ENCODE measurements around the gene HTRA1. TPM values are rescaled to one million over a fixed set of nuclear protein-coding genes. Genes with fewer than 3 reads are reported as not detected.

Gene HTRA1
- total RNA-seq, 1 donor from 2014 or later, result 1,546 TPM

GRCh38 chr10:122550427-122550826, 89.1 kb downstream of the HTRA1 start:
- Mint-ChIP-seq H3K4me3 (ENCODE audit: unreplicated experiment) (no peak overlapping the region), H3K27me3 (ENCODE audit: unreplicated experiment) (peaks cover 1% of the 10 kb centered on the region), H3K4me1 (ENCODE audit: unreplicated experiment) (no peaks in the 10 kb centered on the region), H3K36me3 (ENCODE audit: unreplicated experiment) (no peaks in the 10 kb centered on the region), H3K27ac (ENCODE audit: unreplicated experiment) (no peak overlapping the region), H3K9me3 (ENCODE audit: unreplicated experiment) (no peaks in the 10 kb centered on the region)
- TF ChIP-seq CTCF (IDR thresholded peaks at IDR 0.05), result no peak
- DNase-seq (ENCODE audit: extremely low spot score, unreplicated experiment), result no peak

- H3K4me1 Mint-ChIP-seq (ENCODE audit: unreplicated experiment), result no peaks in the 10 kb centered on the region
- no peaks in the 10 kb centered on the region for H3K36me3 Mint-ChIP-seq (ENCODE audit: unreplicated experiment)
- H3K9me3 Mint-ChIP-seq (ENCODE audit: unreplicated experiment), result no peaks in the 10 kb centered on the region
- DNase-seq (ENCODE audit: extremely low spot score, unreplicated experiment), result no peak
- no peak for TF ChIP-seq CTCF (IDR thresholded peaks at IDR 0.05)
- no peak overlapping the region for H3K27ac Mint-ChIP-seq (ENCODE audit: unreplicated experiment)
- peaks cover 2% of the 10 kb centered on the region for H3K27me3 Mint-ChIP-seq (ENCODE audit: unreplicated experiment)
- H3K4me3 Mint-ChIP-seq (ENCODE audit: unreplicated experiment), result no peak overlapping the region
Measured at GRCh38 chr10:122550983-122551382, 89.6 kb downstream of the HTRA1 start.

- Mint-ChIP-seq H3K4me3 (ENCODE audit: unreplicated experiment) (no peak overlapping the region), H3K4me1 (ENCODE audit: unreplicated experiment) (no peaks in the 10 kb centered on the region), H3K9me3 (ENCODE audit: unreplicated experiment) (no peaks in the 10 kb centered on the region), H3K27me3 (ENCODE audit: unreplicated experiment) (peaks cover 2% of the 10 kb centered on the region), H3K27ac (ENCODE audit: unreplicated experiment) (no peak overlapping the region), H3K36me3 (ENCODE audit: unreplicated experiment) (no peaks in the 10 kb centered on the region)
- no peak for TF ChIP-seq CTCF (IDR thresholded peaks at IDR 0.05)
- no peak for DNase-seq (ENCODE audit: extremely low spot score, unreplicated experiment)
Measured at GRCh38 chr10:122551450-122551849, 90.1 kb downstream of the HTRA1 start.

GRCh38 chr10:122553341-122553740, 92.0 kb downstream of the HTRA1 start:
- DNase-seq (ENCODE audit: extremely low spot score, unreplicated experiment), result no peak
- Mint-ChIP-seq H3K4me3 (ENCODE audit: unreplicated experiment) (no peak overlapping the region), H3K27me3 (ENCODE audit: unreplicated experiment) (peaks cover 2% of the 10 kb centered on the region), H3K4me1 (ENCODE audit: unreplicated experiment) (no peaks in the 10 kb centered on the region), H3K27ac (ENCODE audit: unreplicated experiment) (no peak overlapping the region), H3K36me3 (ENCODE audit: unreplicated experiment) (no peaks in the 10 kb centered on the region), H3K9me3 (ENCODE audit: unreplicated experiment) (no peaks in the 10 kb centered on the region)
- TF ChIP-seq CTCF (IDR thresholded peaks at IDR 0.05), result no peak

GRCh38 chr10:122554131-122555036, 93.0 kb downstream of the HTRA1 start:
- Mint-ChIP-seq H3K27ac (ENCODE audit: unreplicated experiment) (no peak overlapping the region), H3K9me3 (ENCODE audit: unreplicated experiment) (no peaks in the 10 kb centered on the region), H3K27me3 (ENCODE audit: unreplicated experiment) (peaks cover 11% of the 10 kb centered on the region), H3K36me3 (ENCODE audit: unreplicated experiment) (no peaks in the 10 kb centered on the region), H3K4me1 (ENCODE audit: unreplicated experiment) (no peaks in the 10 kb centered on the region), H3K4me3 (ENCODE audit: unreplicated experiment) (no peak overlapping the region)
- no peak for DNase-seq (ENCODE audit: extremely low spot score, unreplicated experiment)
- TF ChIP-seq CTCF (IDR thresholded peaks at IDR 0.05), result no peak

Data from osteocyte (in vitro differentiated cells).